ENCODE data around the gene SMAD7.

DNA sequence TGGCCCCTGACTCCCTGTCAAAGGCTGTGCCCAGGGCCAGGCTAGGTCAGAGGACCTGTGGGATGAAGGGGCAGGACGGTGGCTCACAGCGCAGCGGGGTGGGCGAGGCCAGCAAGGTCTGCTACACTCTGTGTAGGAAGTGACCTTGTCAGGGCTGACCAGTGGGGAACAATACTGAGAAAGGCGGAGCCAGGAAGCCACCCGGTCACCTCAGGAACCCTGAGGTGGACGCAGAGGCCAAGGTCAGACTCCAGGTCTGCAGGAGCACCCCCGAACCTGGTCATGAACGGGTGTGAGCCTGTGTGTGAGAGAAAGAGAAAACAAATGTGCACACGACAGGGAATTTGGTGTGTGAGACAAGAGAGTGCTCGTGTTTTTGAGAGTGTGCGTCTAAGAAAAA lies 72.3 kb downstream of the SMAD7 start:
- TF ChIP-seq, protein P1, sequence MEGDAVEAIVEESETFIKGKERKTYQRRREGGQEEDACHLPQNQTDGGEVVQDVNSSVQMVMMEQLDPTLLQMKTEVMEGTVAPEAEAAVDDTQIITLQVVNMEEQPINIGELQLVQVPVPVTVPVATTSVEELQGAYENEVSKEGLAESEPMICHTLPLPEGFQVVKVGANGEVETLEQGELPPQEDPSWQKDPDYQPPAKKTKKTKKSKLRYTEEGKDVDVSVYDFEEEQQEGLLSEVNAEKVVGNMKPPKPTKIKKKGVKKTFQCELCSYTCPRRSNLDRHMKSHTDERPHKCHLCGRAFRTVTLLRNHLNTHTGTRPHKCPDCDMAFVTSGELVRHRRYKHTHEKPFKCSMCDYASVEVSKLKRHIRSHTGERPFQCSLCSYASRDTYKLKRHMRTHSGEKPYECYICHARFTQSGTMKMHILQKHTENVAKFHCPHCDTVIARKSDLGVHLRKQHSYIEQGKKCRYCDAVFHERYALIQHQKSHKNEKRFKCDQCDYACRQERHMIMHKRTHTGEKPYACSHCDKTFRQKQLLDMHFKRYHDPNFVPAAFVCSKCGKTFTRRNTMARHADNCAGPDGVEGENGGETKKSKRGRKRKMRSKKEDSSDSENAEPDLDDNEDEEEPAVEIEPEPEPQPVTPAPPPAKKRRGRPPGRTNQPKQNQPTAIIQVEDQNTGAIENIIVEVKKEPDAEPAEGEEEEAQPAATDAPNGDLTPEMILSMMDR (IDR thresholded peaks at IDR 0.05), result no peak
- TF ChIP-seq POLR2A (IDR thresholded peaks at IDR 0.05), result no peak

All from body of pancreas (tissue), 4 donors.